Spleen (tissue), 11 donors: Measurements from ENCODE around the gene DUSP5. TPM values are rescaled to one million over a fixed set of nuclear protein-coding genes. Genes with fewer than 3 reads are reported as not detected.

ENCODE experiments used
- DNase-seq: peaks from one replicate; pipeline ENCODE4 v3.0.0-alpha.2; 2020
- H3K27ac ChIP-seq, 8 donors: fragments of 200-600 bp; sonication (generic) in 7 of 8; 1 replicate in 4 of 8; 2 replicates in 4 of 8; pipeline versions ENCODE4 v1.5.0 to v1.8.0; 2016 to 2021; ENCODE audit warnings: inconsistent platforms in 4 of 8, mild to moderate bottlenecking in 4 of 8, moderate library complexity in 1 of 8
- H3K27me3 ChIP-seq, 7 donors: fragments of 200-600 bp; sonication (generic) in 6 of 7; replicated peaks in 1 of 7; 1 replicate in 4 of 7; 2 replicates in 3 of 7; pipeline versions ENCODE4 v1.5.0 to v1.8.0; 2016 to 2021; ENCODE audit warnings: inconsistent platforms in 3 of 7, mild to moderate bottlenecking in 1 of 7
- H3K36me3 ChIP-seq, 6 donors: fragments of 200-600 bp; sonication (generic) in 5 of 6; 1 replicate in 4 of 6; 2 replicates in 2 of 6; pipeline versions ENCODE4 v1.5.0 to v1.8.0; 2016 to 2021; ENCODE audit warnings: inconsistent platforms in 2 of 6
- H3K4me1 ChIP-seq, 6 donors: fragments of 200-600 bp; sonication (generic) in 5 of 6; 1 replicate in 3 of 6; 2 replicates in 3 of 6; pipeline versions ENCODE4 v1.5.0 to v1.8.0; 2016 to 2021; ENCODE audit warnings: inconsistent platforms in 3 of 6
- H3K4me3 ChIP-seq, 8 donors: fragments of 200-600 bp; sonication (generic) in 7 of 8; 1 replicate in 4 of 8; 2 replicates in 4 of 8; pipeline versions ENCODE4 v1.5.0 to v1.8.0; 2016 to 2021; ENCODE audit warnings: inconsistent platforms in 4 of 8, mild to moderate bottlenecking in 4 of 8, moderate library complexity in 2 of 8
- H3K9me3 ChIP-seq, 8 donors: fragments of 200-600 bp; sonication (generic) in 7 of 8; 1 replicate in 4 of 8; 2 replicates in 4 of 8; pipeline versions ENCODE4 v1.5.0 to v1.8.0; 2016 to 2021; ENCODE audit warnings: inconsistent platforms in 4 of 8
- POLR2A ChIP-seq, 3 donors: fragments of 450-650 bp; IDR thresholded peaks; one replicate each; pipeline ENCODE4 v1.5.1; 2017; ENCODE audit warnings: antibody characterized with exemption in 3 of 3, mild to moderate bottlenecking in 1 of 3
- POLR2AphosphoS5 ChIP-seq, 3 donors: sonication (generic); formaldehyde crosslinking; IDR thresholded peaks; one replicate each; pipeline ENCODE4 v1.5.1; 2017; ENCODE audit warnings: antibody characterized with exemption in 3 of 3
- WGBS, 5 donors: extraction: QIAGEN DNeasy Blood & Tissue Kit in 3 of 5; methylation state at CpG; one replicate each; pipeline versions ENCODE4 v1.1.5 to v1.1.7; 2013 to 2018; 5-methylcytosine and 5-hydroxymethylcytosine counted together
- intact Hi-C: fragments of 100-400 bp; cut with DNase I; formaldehyde crosslinking; loops from one replicate; pipeline ENCODE4 v1.15.0; 2023; ENCODE audit warnings: low total_unique reads
- polyA plus RNA-seq, 3 donors: library from polyadenylated mRNA; stranded (reverse); fragments of 200-250 nt; gene quantifications; one replicate each; pipeline ENCODE4 v1.2.1, GENCODE V29; 2013
- total RNA-seq, 7 donors: library from RNA; depleted of rRNA in 3 of 7; stranded (reverse); fragments of >200 nt in 3 of 7; fragmentation: NEBNext Ultra II Directional in 4 of 7; extraction: Animal tissue kit (Norgen Biotek cat#: 25700) in 4 of 7; gene quantifications; one replicate each; pipeline versions ENCODE4 v1.1.0 to v1.2.1, GENCODE V29; 2016 to 2021
- TF ChIP-seq, protein P1 (sequence below), 11 experiments: fragments of 200-600 bp in 7 of 11; fragments of 450-650 bp in 4 of 11; sonication (generic) in 4 of 11; IDR thresholded peaks in 8 of 11; conservative IDR thresholded peaks in 3 of 11; 1 replicate in 7 of 11; 2 replicates in 4 of 11; pipeline versions ENCODE4 v1.4.0 to v1.8.0; 2016 to 2021; ENCODE audit warnings: antibody characterized with exemption in 11 of 11, inconsistent platforms in 4 of 11, mild to moderate bottlenecking in 1 of 11
- donor health status: healthy with polysubstance abuse.
- donor health status: DM: no; HTN: no; CAD: no; lungs with moderate emphysema.
- donor health status: DM: no; HTN: no; CAD: no.
- donor health status: Bipolar disorder and iron deficiency.
- donor health status: healthy.
- donor health status: DM: no; HTN: no; CAD: no.
- donor health status: DM: yes; HTN: yes; CAD: no.

Gene DUSP5
- total and polyA plus RNA-seq, 10 donors = 9.7 to 71.8 (median 30.6) TPM

DNA sequence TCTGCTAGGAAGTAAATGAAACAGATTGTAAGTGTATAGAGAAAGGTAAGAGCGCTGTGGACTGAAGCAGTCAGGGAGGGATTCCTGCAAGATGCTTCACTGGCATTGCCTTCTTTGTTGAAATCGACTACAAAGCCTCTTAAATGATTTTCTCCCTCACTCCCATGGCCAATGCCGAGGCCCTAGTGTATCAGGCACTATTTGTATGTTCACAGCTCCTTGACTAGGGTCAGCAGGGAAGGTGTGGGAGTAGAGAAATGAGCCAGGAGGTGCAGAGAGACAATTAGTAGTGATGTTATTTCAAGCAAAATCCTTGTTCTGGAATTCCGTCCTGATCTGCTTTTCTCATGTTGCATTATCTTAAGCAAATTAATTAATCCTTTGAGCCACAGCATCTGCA is 22.9 kb upstream of the DUSP5 start:
- Histone ChIP-seq H3K36me3 (no peaks in the 10 kb centered on the region), H3K4me3 (no peak overlapping the region), H3K27me3 (no peaks in the 10 kb centered on the region), H3K4me1 (no peaks in the 10 kb centered on the region), H3K9me3 (no peaks in the 10 kb centered on the region), H3K27ac (no peak overlapping the region)
- WGBS, 5 donors = 79 to 94% (median 85%) methylated on average over 4 of the region's 4 CpGs
- intact Hi-C loops = no loop called here
- TF ChIP-seq POLR2AphosphoS5 (IDR thresholded peaks at IDR 0.05) = no peak
- TF ChIP-seq POLR2A (IDR thresholded peaks at IDR 0.05) = no peak
- TF ChIP-seq, protein P1, sequence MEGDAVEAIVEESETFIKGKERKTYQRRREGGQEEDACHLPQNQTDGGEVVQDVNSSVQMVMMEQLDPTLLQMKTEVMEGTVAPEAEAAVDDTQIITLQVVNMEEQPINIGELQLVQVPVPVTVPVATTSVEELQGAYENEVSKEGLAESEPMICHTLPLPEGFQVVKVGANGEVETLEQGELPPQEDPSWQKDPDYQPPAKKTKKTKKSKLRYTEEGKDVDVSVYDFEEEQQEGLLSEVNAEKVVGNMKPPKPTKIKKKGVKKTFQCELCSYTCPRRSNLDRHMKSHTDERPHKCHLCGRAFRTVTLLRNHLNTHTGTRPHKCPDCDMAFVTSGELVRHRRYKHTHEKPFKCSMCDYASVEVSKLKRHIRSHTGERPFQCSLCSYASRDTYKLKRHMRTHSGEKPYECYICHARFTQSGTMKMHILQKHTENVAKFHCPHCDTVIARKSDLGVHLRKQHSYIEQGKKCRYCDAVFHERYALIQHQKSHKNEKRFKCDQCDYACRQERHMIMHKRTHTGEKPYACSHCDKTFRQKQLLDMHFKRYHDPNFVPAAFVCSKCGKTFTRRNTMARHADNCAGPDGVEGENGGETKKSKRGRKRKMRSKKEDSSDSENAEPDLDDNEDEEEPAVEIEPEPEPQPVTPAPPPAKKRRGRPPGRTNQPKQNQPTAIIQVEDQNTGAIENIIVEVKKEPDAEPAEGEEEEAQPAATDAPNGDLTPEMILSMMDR (IDR thresholded peaks at IDR 0.05 in 8 of 11, conservative IDR thresholded peaks at IDR 0.05 in 3 of 11) = no peak
- DNase-seq = no peak

DNA sequence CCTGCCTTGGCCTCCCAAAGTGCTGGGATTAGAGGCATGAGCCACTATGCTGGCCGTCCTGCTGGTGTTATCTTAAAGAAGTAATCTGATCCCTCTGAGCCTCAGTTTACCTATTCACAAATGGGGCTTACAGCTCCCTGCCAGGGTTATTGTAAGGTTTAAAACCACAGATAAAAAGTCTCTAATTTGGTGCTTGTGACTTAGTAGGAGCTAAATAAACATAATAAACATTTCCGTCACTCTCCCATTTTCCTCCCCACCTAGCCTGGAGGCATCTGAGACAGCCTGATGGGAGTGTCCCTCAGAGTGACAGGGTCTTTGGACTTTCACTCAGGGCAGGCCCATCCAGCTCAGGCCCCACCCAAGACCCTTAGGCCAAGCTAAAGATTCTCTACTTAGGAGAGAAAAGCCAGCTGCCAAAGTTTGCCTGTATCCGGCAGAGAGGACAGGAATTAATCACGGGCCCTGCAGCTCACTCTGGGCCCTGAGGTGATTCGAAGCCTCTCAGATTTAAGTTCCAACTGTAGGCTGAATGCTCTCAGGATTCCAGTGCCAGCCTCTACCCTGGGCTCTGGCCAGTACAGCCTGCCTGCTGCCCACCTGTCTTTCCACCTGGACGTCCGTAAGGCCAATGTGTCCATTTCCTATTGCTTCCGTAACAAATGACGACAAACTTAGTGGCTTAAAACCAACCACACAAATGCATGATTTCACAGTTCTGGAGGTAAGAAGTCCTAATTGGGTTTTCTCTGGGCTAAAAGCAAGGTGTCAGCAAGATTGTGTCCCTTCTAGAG is 21.8 kb upstream of the DUSP5 start:
- H3K4me3 ChIP-seq = no peak overlapping the region
- H3K9me3 ChIP-seq = no peaks in the 10 kb centered on the region
- H3K27me3 ChIP-seq = no peaks in the 10 kb centered on the region
- no peaks in the 10 kb centered on the region for H3K4me1 ChIP-seq
- WGBS, 5 donors = 92 to 95% (median 93%) methylated on average over 9 of the region's 9 CpGs
- TF ChIP-seq POLR2AphosphoS5 (IDR thresholded peaks at IDR 0.05) = no peak
- TF ChIP-seq, protein P1 (IDR thresholded peaks at IDR 0.05 in 8 of 11, conservative IDR thresholded peaks at IDR 0.05 in 3 of 11) = no peak
- TF ChIP-seq POLR2A (IDR thresholded peaks at IDR 0.05) = no peak
- DNase-seq = no peak
- no peaks in the 10 kb centered on the region for H3K36me3 ChIP-seq
- H3K27ac ChIP-seq = no peak overlapping the region
- intact Hi-C loops = no loop called here

DNA sequence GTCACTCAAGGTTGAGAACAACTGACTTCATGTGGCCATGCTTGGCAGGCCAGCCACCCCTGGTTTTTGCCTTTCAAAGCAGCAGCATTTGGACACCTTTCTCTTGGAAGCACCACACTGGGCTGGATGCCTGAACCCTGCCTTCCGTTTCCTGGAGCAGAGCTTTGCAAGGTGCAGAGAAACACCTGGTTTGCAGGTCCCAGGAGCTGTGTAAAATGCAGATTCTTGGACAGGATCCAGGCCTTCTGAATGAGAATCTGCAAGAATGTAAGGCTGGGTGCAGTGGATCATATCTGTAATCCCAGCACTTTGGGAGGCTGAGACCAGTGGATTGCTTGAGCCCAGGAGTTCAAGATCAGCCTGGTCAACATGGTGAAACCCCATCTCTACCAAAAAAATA is 18.0 kb upstream of the DUSP5 start:
- no peaks in the 10 kb centered on the region for H3K36me3 ChIP-seq
- 86 to 100% (median 90%) methylated on average over 1 of the region's 1 CpG for WGBS, 5 donors
- no peak for TF ChIP-seq POLR2AphosphoS5 (IDR thresholded peaks at IDR 0.05)
- no peak overlapping the region for H3K4me3 ChIP-seq
- DNase-seq = no peak
- no peaks in the 10 kb centered on the region for H3K4me1 ChIP-seq
- no peak overlapping the region for H3K27ac ChIP-seq
- H3K27me3 ChIP-seq = no peaks in the 10 kb centered on the region
- intact Hi-C loops = no loop called here
- H3K9me3 ChIP-seq = no peaks in the 10 kb centered on the region

DNA sequence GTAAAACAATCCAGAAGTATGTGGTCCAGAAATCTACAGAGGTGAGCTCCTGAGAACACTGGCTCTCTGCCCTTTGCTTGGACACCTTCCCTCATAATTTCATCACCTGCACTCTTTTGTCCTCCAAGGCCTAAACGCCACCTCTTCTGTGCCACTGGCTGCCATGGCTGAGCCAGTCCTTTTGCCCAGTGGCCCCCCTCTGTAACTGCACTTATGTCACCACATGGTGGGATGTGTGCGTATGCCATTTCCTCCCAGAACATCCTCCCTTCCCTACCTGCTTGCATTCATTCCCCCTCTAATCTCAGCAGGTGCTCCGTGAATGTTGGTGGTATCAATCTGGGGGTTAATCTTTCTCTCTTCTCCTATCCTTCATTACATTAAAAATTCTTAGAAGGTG is 17.3 kb upstream of the DUSP5 start:
- no peaks in the 10 kb centered on the region for H3K4me1 ChIP-seq
- no peak for TF ChIP-seq POLR2A (IDR thresholded peaks at IDR 0.05)
- TF ChIP-seq, protein P1 (IDR thresholded peaks at IDR 0.05 in 8 of 11, conservative IDR thresholded peaks at IDR 0.05 in 3 of 11) = no peak
- no peak for TF ChIP-seq POLR2AphosphoS5 (IDR thresholded peaks at IDR 0.05)
- no peaks in the 10 kb centered on the region for H3K27me3 ChIP-seq
- DNase-seq = no peak
- WGBS, 5 donors = 56 to 87% (median 86%) methylated on average over 3 of the region's 3 CpGs
- no peaks in the 10 kb centered on the region for H3K9me3 ChIP-seq
- intact Hi-C loops = no loop called here
- no peak overlapping the region for H3K4me3 ChIP-seq
- H3K27ac ChIP-seq = no peak overlapping the region
- H3K36me3 ChIP-seq = no peaks in the 10 kb centered on the region
